H1 (cell line): Measurements from ENCODE around the gene TIMM23. TPM values are rescaled to one million over a fixed set of nuclear protein-coding genes. Genes with fewer than 3 reads are reported as not detected.

Experiments
- CTCF ChIA-PET: fragments of 300-600 bp; sonication (Branson Sonifier 250); formaldehyde crosslinking; loops from one replicate; lab custom pipeline; 2021; ENCODE audit not compliant: partially characterized antibody; lab: Charles Lee
- POLR2A ChIA-PET: fragments of 300-600 bp; sonication (Branson Sonifier 250); formaldehyde crosslinking; loops from one replicate; lab custom pipeline; 2021; ENCODE audit warnings: inconsistent platforms; ENCODE audit not compliant: partially characterized antibody; lab: Charles Lee
- DNase-seq, 2 experiments: peaks; one replicate each; pipeline versions ENCODE4 v3.0.0 to v3.0.0-alpha.2; 2010 to 2022; ENCODE audit warnings: low spot score in 2 of 2, low read depth in 1 of 2, mixed read lengths in 1 of 2
- FAIRE-seq: peaks from 2 replicates; lab custom pipeline; 2011; peaks lifted over from hg19 to GRCh38; lab: Jason Lieb, UNC
- H2AFZ ChIP-seq: 2 replicates; pipeline ENCODE4 v1.8.1; 2012; ENCODE audit warnings: low read length, inconsistent platforms
- H2AK5ac ChIP-seq: 2 replicates; pipeline ENCODE4 v1.6.1; 2013; ENCODE audit warnings: low read depth, low read length
- H2BK120ac ChIP-seq: replicated peaks from 2 replicates; pipeline ENCODE3; 2013; ENCODE audit warnings: low read depth, low read length, inconsistent platforms
- H2BK12ac ChIP-seq: 2 replicates; pipeline ENCODE4 v1.6.1; 2013; ENCODE audit warnings: low read depth, low read length
- H2BK15ac ChIP-seq: 2 replicates; pipeline ENCODE4 v1.6.1; 2013; ENCODE audit warnings: low read length
- H2BK20ac ChIP-seq: 2 replicates; pipeline ENCODE4 v1.6.1; 2013; ENCODE audit warnings: low read length
- H2BK5ac ChIP-seq: 2 replicates; pipeline ENCODE4 v1.6.1; 2013; ENCODE audit warnings: low read depth, low read length
- H3K14ac ChIP-seq: 2 replicates; pipeline ENCODE4 v1.6.1; 2013; ENCODE audit warnings: inconsistent platforms; ENCODE audit not compliant: insufficient read length
- H3K18ac ChIP-seq: 2 replicates; pipeline ENCODE4 v1.6.1; 2013; ENCODE audit warnings: low read length; ENCODE audit errors: extremely low read depth
- H3K23ac ChIP-seq: 2 replicates; pipeline ENCODE4 v1.6.1; 2013; ENCODE audit warnings: inconsistent platforms; ENCODE audit not compliant: insufficient read length
- H3K23me2 ChIP-seq: 2 replicates; pipeline ENCODE4 v1.6.1; 2013; ENCODE audit warnings: low read depth, low read length
- H3K27ac ChIP-seq: 2 replicates; pipeline ENCODE4 v1.6.1; 2011; ENCODE audit warnings: low read depth, low read length, inconsistent platforms
- H3K27me3 ChIP-seq, 4 experiments: replicated peaks in 1 of 4; 1 replicate in 1 of 4; 2 replicates in 3 of 4; pipeline versions ENCODE4 v1.6.1 to v1.8.1; 2011 to 2013; ENCODE audit warnings: low read length in 3 of 4, mild to moderate bottlenecking in 3 of 4, inconsistent platforms in 2 of 4, mixed read lengths in 2 of 4, moderate library complexity in 1 of 4; ENCODE audit not compliant: control insufficient read depth in 3 of 4, insufficient read depth in 3 of 4; ENCODE audit errors: extremely low read depth in 1 of 4
- H3K36me3 ChIP-seq, 4 experiments: 2 replicates each; pipeline versions ENCODE4 v1.6.1 to v1.8.1; 2011 to 2013; ENCODE audit warnings: mild to moderate bottlenecking in 4 of 4, low read length in 3 of 4, moderate library complexity in 2 of 4, control low read depth in 1 of 4, inconsistent platforms in 1 of 4; ENCODE audit not compliant: insufficient read depth in 4 of 4, control insufficient read depth in 2 of 4
- H3K4ac ChIP-seq: replicated peaks from 2 replicates; pipeline ENCODE3; 2013; ENCODE audit warnings: low read length, low read depth, mixed read lengths, inconsistent platforms; ENCODE audit not compliant: insufficient read length
- H3K4me1 ChIP-seq, 4 experiments: replicated peaks in 1 of 4; 1 replicate in 1 of 4; 2 replicates in 3 of 4; pipeline versions ENCODE4 v1.6.1 to v1.8.1; 2011 to 2013; ENCODE audit warnings: low read length in 3 of 4, inconsistent platforms in 2 of 4, mixed read lengths in 1 of 4; ENCODE audit not compliant: insufficient read depth in 4 of 4, control insufficient read depth in 3 of 4
- H3K4me2 ChIP-seq, 2 experiments: 2 replicates each; pipeline versions ENCODE4 v1.6.1 to v1.8.1; 2011 to 2013; ENCODE audit warnings: low read depth in 2 of 2, low read length in 2 of 2, control low read depth in 1 of 2, inconsistent platforms in 1 of 2, mild to moderate bottlenecking in 1 of 2; ENCODE audit not compliant: insufficient read depth in 1 of 2
- H3K4me3 ChIP-seq, 4 experiments: fragments of 200-600, 300-600 bp in 1 of 4; sonication (generic), shearing (Covaris generic), sonication (Bioruptor Twin) in 1 of 4; 2 replicates each; pipeline versions ENCODE4 v1.5.1 to v1.8.1; 2011 to 2016; ENCODE audit warnings: low read length in 4 of 4, low read depth in 3 of 4, control low read depth in 2 of 4, inconsistent platforms in 2 of 4, mild to moderate bottlenecking in 2 of 4, mixed read lengths in 1 of 4, moderate library complexity in 1 of 4; ENCODE audit not compliant: insufficient read depth in 2 of 4; ENCODE audit errors: extremely low read depth in 1 of 4
- H3K56ac ChIP-seq: replicated peaks from 2 replicates; pipeline ENCODE3; 2013; ENCODE audit warnings: low read depth, mild to moderate bottlenecking, mixed read lengths, low read length, inconsistent platforms; ENCODE audit not compliant: insufficient read length
- H3K79me1 ChIP-seq: 2 replicates; pipeline ENCODE4 v1.6.1; 2013; ENCODE audit warnings: low read depth, low read length, control low read depth
- H3K79me2 ChIP-seq, 2 experiments: 2 replicates each; pipeline versions ENCODE4 v1.6.1 to v1.8.1; 2012 to 2013; ENCODE audit warnings: low read length in 2 of 2, mild to moderate bottlenecking in 2 of 2, inconsistent platforms in 1 of 2; ENCODE audit not compliant: insufficient read depth in 2 of 2, control insufficient read depth in 1 of 2
- H3K9ac ChIP-seq, 4 experiments: replicated peaks in 1 of 4; 1 replicate in 1 of 4; 2 replicates in 3 of 4; pipeline versions ENCODE4 v1.6.1 to v1.8.1; 2011 to 2013; ENCODE audit warnings: low read depth in 3 of 4, low read length in 3 of 4, control low read depth in 2 of 4, mild to moderate bottlenecking in 2 of 4, moderate library complexity in 2 of 4, inconsistent platforms in 1 of 4; ENCODE audit errors: extremely low read depth in 1 of 4
- H3K9me3 ChIP-seq, 2 experiments: 2 replicates each; pipeline versions ENCODE4 v1.6.1 to v1.8.1; 2012 to 2013; ENCODE audit warnings: mild to moderate bottlenecking in 2 of 2, moderate library complexity in 2 of 2, control low read depth in 1 of 2, inconsistent platforms in 1 of 2, low read depth in 1 of 2, low read length in 1 of 2, mixed read lengths in 1 of 2; ENCODE audit not compliant: insufficient read depth in 2 of 2
- H4K20me1 ChIP-seq, 2 experiments: replicated peaks in 1 of 2; 2 replicates each; pipeline versions ENCODE3 to v1.8.1; 2011 to 2013; ENCODE audit warnings: inconsistent platforms in 2 of 2, low read length in 2 of 2, mild to moderate bottlenecking in 1 of 2; ENCODE audit not compliant: insufficient read depth in 2 of 2, control insufficient read depth in 1 of 2
- H4K5ac ChIP-seq: 2 replicates; pipeline ENCODE4 v1.6.1; 2013; ENCODE audit warnings: low read length, low read depth, mixed read lengths, inconsistent platforms; ENCODE audit not compliant: insufficient read length
- H4K8ac ChIP-seq: 2 replicates; pipeline ENCODE4 v1.8.0; 2013; ENCODE audit warnings: mild to moderate bottlenecking, moderate library complexity, low read length, inconsistent platforms; ENCODE audit not compliant: insufficient read depth; ENCODE audit errors: extremely low read depth
- H4K91ac ChIP-seq: replicated peaks from 2 replicates; pipeline ENCODE3; 2013; ENCODE audit warnings: low read length, mixed read lengths, inconsistent platforms; ENCODE audit not compliant: insufficient read length
- BCL11A ChIP-seq, 2 experiments: IDR thresholded peaks; one replicate each; pipeline ENCODE4 v1.6.1; 2011; ENCODE audit warnings: low read depth in 2 of 2, low read length in 2 of 2, mild to moderate bottlenecking in 2 of 2
- KDM4A ChIP-seq: IDR thresholded peaks from one replicate; pipeline ENCODE4 v1.7.1; 2012; ENCODE audit warnings: low read depth, mild to moderate bottlenecking, moderate library complexity, low read length, inconsistent platforms; ENCODE audit not compliant: severe bottlenecking
- TBP ChIP-seq: IDR thresholded peaks from 2 replicates; pipeline ENCODE4 v1.6.1; 2011; ENCODE audit warnings: low read depth, low read length, improper control_type of control experiment
- WGBS, 2 experiments: shearing (Covaris generic) in 1 of 2; methylation state at CpG; one replicate each; pipeline versions ENCODE4 v1.1.6 to v1.1.7; 2013 to 2015; ENCODE audit warnings: low lambda C conversion rate in 2 of 2, mixed read lengths in 2 of 2, inconsistent platforms in 1 of 2, low coverage in 1 of 2, missing lambda C conversion rate in 1 of 2; ENCODE audit not compliant: insufficient replicate concordance in 2 of 2, insufficient coverage in 1 of 2, insufficient read length in 1 of 2; ENCODE audit errors: extremely low coverage in 1 of 2, missing lambda C conversion rate in 1 of 2; 5-methylcytosine and 5-hydroxymethylcytosine counted together
- polyA plus RNA-seq, 7 experiments: library from polyadenylated mRNA; depleted of rRNA in 3 of 7; stranded (reverse) in 5 of 7; unstranded in 2 of 7; fragments of >200 nt in 5 of 7; fragments of 200-250 nt in 2 of 7; gene quantifications; 1 replicate in 5 of 7; 2 replicates in 1 of 7; 4 replicates in 1 of 7; pipeline versions ENCODE4 v1.2.1 to v1.2.3, GENCODE V29; 2011 to 2013; ENCODE audit warnings: missing spikeins in 2 of 7, mixed read lengths in 2 of 7
- total RNA-seq: library from RNA; stranded (reverse); fragmentation: NEBNext Ultra II Directional; extraction: Animal tissue kit (Norgen Biotek cat#: 25700); gene quantifications from 2 replicates; pipeline ENCODE4 v1.2.1, GENCODE V29; 2021

Gene TIMM23
- total and polyA plus RNA-seq, 2 of the 8 experiments (the other 6 are each of a cell fraction or from before 2014, with no cell fraction given): 101 to 130 TPM

DNA sequence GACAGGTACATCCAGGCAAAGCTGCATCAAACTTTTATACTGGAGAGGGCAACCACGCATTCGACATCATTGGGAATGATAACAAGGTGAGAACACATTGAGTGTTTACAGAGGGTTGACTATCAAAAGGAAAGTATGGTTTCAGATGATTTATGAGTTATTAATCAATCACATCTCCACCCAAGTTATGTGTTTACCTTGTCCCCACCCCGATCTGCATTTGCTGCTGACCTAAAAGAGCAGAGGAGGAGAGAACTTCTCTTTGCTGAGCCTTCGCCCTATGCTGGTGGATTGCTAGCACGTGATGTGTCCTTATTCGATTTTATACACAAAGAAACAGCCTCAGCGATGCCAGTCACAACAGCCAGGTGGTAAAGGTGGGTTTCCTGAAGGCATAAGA is 74.0 kb downstream of the TIMM23 start, which contains the start of gene MSMB:
Gene MSMB (minus strand): TSS at position 9 of the 400 bp plus-strand sequence. CDS start 32 bp downstream, outside the sequence.
- H3K4me2 ChIP-seq: no peak within 1 kb of the TSS
- H3K9me3 ChIP-seq: no peaks in the 10 kb centered on the region
- FAIRE-seq (no peak), DNase-seq (no peak)
- ChIA-PET POLR2A (no interaction called here), CTCF (no interaction called here)
- H2BK20ac ChIP-seq: no peak within 1 kb of the TSS
- no peak within 1 kb of the TSS for H3K9ac ChIP-seq
- H2BK5ac ChIP-seq: no peak within 1 kb of the TSS
- H3K27me3 ChIP-seq: no peaks in the 10 kb centered on the region
- H2AFZ ChIP-seq: no peak within 1 kb of the TSS
- no peaks in the 10 kb centered on the region for H3K79me2 ChIP-seq
- no peak within 1 kb of the TSS for H3K4me3 ChIP-seq
- H2BK15ac ChIP-seq: no peak within 1 kb of the TSS
- no peak within 1 kb of the TSS for H3K56ac ChIP-seq
- H3K79me1 ChIP-seq: no peaks in the 10 kb centered on the region
- no peaks in the 10 kb centered on the region for H3K36me3 ChIP-seq
- no peak within 1 kb of the TSS for H3K27ac ChIP-seq
- no peak within 1 kb of the TSS for H3K14ac ChIP-seq
- no peaks in the 10 kb centered on the region; the same call in 1 of the 2 replicates for H3K23me2 ChIP-seq
- no peak within 1 kb of the TSS for H4K8ac ChIP-seq
- H3K4ac ChIP-seq: no peak within 1 kb of the TSS
- H3K4me1 ChIP-seq: peaks cover 0 to 3% (median 0%) of the 10 kb centered on the region in 4 experiments; a peak in 1 of 7 replicates
- H4K20me1 ChIP-seq: no peaks in the 10 kb centered on the region
- no peak within 1 kb of the TSS for H4K91ac ChIP-seq
- no peak within 1 kb of the TSS for H4K5ac ChIP-seq
- 95% methylated on average over 7 of the region's 7 CpGs; no CpG with 5 or more reads in 1 of the 2 experiments for WGBS, 2 experiments
- H3K23ac ChIP-seq: no peak within 1 kb of the TSS
- H2AK5ac ChIP-seq: no peak within 1 kb of the TSS
- no peak within 1 kb of the TSS for H3K18ac ChIP-seq
- no peak for TF ChIP-seq KDM4A
- no peak for TF ChIP-seq BCL11A (IDR thresholded peaks at IDR 0.05; ENCODE audit: low read depth in 2 of 2, low read length in 2 of 2)
- no peak for TF ChIP-seq TBP
- no peak within 1 kb of the TSS for H2BK12ac ChIP-seq
- no peak within 1 kb of the TSS for H2BK120ac ChIP-seq
